Activated T-cell treated with anti-CD3 and anti-CD28 coated beads, Interleukin-2, amount 50 U/mL, for 72 hours (primary cell): ENCODE data around the gene DIS3L2. TPM values are rescaled to one million over a fixed set of nuclear protein-coding genes. Genes with fewer than 3 reads are reported as not detected.
"Not testable (repeated sequence)": the region's sequence is repeated elsewhere in the genome, so short reads cannot be mapped to it uniquely, and the experiment has no call there.

Experiments used
- ATAC-seq, 2 donors: fragments of 150-1000 bp; cut with Tn5 transposase; replicated peaks in 1 of 2; 2 replicates each; pipeline ENCODE4 v1.10.0; 2021; ENCODE audit warnings: moderate library complexity in 2 of 2, mild to moderate bottlenecking in 1 of 2
- DNase-seq, 2 donors: peaks; one replicate each; pipeline ENCODE4 v3.0.0; 2021 to 2022; ENCODE audit warnings: mixed read lengths in 1 of 2
- H3K27ac Mint-ChIP-seq: one replicate; pipeline ENCODE4 v1.8.0; 2022; ENCODE audit warnings: mild to moderate bottlenecking, moderate library complexity, mixed read lengths
- H3K27me3 Mint-ChIP-seq: one replicate; pipeline ENCODE4 v1.8.0; 2022; ENCODE audit warnings: low read depth, mixed read lengths
- H3K36me3 Mint-ChIP-seq, 2 donors: one replicate each; pipeline ENCODE4 v1.8.0; 2022; ENCODE audit warnings: mixed read lengths in 2 of 2, mild to moderate bottlenecking in 1 of 2; ENCODE audit not compliant: insufficient read depth in 2 of 2
- H3K4me1 Mint-ChIP-seq: one replicate; pipeline ENCODE4 v1.8.0; 2022; ENCODE audit warnings: low read depth, mixed read lengths
- H3K4me3 Mint-ChIP-seq, 2 donors: one replicate each; pipeline ENCODE4 v1.8.0; 2022; ENCODE audit warnings: mild to moderate bottlenecking in 2 of 2, mixed read lengths in 2 of 2, moderate library complexity in 2 of 2
- H3K9me3 Mint-ChIP-seq, 2 donors: one replicate each; pipeline ENCODE4 v1.8.0; 2022; ENCODE audit warnings: mixed read lengths in 2 of 2
- total RNA-seq, 2 donors: library from RNA; stranded (reverse); gene quantifications; one replicate each; pipeline ENCODE4 v1.2.3, GENCODE V29; 2022

The DIS3L2 gene
- total RNA-seq, 2 donors from 2014 or later = 28.8 to 38.3 TPM

DNA sequence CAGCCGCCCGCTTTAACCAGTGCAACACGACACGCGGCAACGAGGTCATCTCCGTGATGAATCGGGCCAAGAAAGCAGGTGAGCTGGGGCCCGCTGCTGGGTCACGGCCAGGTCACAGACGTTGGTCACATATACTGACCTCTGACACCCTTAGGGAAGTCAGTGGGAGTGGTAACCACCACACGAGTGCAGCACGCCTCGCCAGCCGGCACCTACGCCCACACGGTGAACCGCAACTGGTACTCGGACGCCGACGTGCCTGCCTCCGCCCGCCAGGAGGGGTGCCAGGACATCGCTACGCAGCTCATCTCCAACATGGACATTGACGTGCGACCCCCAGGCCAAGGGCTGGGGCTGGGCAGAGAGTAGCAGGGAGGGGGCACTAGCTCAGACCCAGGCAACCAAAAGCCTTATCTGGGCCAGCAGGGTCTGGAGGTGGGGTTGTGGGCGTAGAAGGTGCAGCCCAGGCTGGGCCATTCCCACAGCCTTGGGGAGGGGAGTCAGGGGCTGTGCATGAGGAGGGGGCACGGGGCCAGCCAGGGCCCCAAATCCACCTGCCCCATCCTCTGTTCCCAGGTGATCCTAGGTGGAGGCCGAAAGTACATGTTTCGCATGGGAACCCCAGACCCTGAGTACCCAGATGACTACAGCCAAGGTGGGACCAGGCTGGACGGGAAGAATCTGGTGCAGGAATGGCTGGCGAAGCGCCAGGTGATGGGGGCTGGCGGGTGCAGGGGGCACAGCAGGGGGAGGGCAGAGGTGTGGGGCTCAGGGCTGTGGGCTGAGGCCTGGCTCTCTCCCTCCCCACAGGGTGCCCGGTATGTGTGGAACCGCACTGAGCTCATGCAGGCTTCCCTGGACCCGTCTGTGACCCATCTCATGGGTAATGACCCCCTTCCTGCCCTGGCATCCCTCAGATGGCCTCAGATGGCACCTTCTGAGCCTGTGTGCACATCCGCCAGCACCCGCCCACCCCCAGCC lies 418.4 kb downstream of the DIS3L2 start:
- not testable (repeated sequence) for H3K4me1 Mint-ChIP-seq, H3K4me3 Mint-ChIP-seq, DNase-seq, ATAC-seq, H3K27me3 Mint-ChIP-seq, H3K9me3 Mint-ChIP-seq, H3K36me3 Mint-ChIP-seq, H3K27ac Mint-ChIP-seq

DNA sequence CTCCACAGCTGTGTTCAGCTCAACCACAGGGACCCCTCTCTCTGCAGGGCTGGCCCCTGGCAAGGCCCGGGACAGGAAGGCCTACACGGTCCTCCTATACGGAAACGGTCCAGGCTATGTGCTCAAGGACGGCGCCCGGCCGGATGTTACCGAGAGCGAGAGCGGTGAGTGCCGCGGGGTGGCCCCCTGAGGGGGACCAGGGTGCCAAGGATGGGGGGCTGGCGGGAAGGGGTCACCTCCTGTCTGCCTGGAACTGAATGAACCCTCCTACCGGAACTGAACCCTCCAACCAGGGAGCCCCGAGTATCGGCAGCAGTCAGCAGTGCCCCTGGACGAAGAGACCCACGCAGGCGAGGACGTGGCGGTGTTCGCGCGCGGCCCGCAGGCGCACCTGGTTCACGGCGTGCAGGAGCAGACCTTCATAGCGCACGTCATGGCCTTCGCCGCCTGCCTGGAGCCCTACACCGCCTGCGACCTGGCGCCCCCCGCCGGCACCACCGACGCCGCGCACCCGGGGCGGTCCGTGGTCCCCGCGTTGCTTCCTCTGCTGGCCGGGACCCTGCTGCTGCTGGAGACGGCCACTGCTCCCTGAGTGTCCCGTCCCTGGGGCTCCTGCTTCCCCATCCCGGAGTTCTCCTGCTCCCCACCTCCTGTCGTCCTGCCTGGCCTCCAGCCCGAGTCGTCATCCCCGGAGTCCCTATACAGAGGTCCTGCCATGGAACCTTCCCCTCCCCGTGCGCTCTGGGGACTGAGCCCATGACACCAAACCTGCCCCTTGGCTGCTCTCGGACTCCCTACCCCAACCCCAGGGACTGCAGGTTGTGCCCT lies 419.9 kb downstream of the DIS3L2 start:
- H3K36me3 Mint-ChIP-seq, H3K4me1 Mint-ChIP-seq, H3K9me3 Mint-ChIP-seq, H3K27ac Mint-ChIP-seq: not testable (repeated sequence)
- Mint-ChIP-seq H3K27me3 (peaks cover 17% of the 10 kb centered on the region), H3K4me3 (peak overlapping the region; percentile 24 to 31)
- DNase-seq (peak; percentile 28 to 40), ATAC-seq (peak; percentile 74 to 83)

DNA sequence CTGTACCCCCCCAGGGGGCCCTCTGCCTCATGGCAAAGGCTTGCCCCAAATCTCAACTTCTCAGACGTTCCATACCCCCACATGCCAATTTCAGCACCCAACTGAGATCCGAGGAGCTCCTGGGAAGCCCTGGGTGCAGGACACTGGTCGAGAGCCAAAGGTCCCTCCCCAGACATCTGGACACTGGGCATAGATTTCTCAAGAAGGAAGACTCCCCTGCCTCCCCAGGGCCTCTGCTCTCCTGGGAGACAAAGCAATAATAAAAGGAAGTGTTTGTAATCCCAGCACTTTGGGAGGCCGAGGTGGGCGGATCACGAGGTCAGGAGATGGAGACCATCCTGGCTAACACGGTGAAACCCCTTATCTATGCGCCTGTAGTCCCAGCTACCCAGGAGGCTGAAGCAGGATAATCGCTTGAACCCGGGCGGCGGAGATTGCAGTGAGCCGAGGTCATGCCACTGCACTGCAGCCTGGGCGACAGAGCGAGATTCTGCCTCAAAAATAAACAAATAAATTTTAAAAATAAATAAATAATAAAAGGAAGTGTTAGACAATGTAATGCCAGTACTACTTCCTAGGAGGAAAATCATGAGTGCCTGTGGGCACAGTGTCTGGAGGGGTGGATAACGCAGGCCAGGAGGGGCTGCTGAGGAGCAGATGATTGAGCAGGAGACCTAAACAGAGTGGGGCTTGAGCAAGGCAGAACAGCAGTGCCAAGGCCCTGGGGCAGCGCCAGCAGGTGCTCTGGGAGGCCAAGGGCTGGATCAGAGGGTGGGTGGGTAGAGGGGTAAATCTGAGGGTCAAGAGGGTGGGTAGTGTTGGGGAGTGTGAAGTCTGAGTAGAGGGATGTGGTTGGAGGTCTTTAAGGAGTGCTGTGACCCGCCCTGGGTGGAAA lies 421.1 kb downstream of the DIS3L2 start:
- peaks cover 17% of the 10 kb centered on the region for H3K27me3 Mint-ChIP-seq
- DNase-seq (no peak), ATAC-seq (no peak)
- no peaks in the 10 kb centered on the region for H3K4me1 Mint-ChIP-seq
- no peak overlapping the region for H3K4me3 Mint-ChIP-seq
- H3K36me3 Mint-ChIP-seq = no peaks in the 10 kb centered on the region
- no peaks in the 10 kb centered on the region for H3K9me3 Mint-ChIP-seq
- peak overlapping the region; percentile 19 for H3K27ac Mint-ChIP-seq

DNA sequence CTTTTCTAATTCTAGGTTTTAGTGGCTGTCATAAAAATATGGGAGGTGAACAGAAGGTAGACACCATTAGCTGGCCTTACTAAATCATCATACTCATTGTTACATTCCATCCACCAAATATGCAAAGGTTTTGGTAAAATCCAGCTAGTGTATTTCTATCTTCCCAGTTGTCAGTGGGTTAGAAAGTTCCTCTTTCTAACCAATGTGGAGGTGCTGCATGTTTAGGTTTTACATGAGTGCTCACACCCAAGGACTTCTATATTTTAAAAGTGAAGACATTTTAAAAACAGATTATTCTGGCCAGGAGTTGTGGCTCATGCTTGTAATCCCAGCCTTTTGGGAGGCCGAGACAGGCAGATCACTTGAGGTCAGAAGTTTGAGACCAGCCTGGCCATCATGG lies 423.0 kb downstream of the DIS3L2 start:
- Mint-ChIP-seq H3K27me3 (peaks cover 22% of the 10 kb centered on the region), H3K4me1 (no peaks in the 10 kb centered on the region), H3K36me3 (no peaks in the 10 kb centered on the region), H3K4me3 (no peak overlapping the region), H3K9me3 (no peaks in the 10 kb centered on the region), H3K27ac (no peak overlapping the region)
- ATAC-seq (no peak), DNase-seq (no peak)

DNA sequence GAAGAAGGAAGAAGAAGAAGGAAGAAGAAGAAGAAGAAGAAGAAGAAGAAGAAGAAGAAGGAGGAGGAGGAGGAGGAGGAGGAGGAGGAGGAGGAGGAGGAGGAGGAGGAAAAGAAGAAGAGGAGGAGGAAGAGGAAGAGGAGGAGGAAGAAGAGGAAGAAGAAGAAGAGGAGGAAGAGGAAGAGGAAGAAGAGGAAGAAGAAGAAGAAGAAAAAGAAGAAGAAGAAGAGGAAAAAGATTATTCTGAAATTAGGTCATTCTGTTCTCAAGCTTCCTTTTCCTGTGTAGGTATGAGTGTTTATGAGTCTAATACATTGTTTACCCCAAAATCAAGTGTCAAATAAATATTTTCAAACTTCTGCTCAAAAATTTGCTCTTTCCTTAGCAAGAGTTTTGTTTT lies 423.5 kb downstream of the DIS3L2 start:
- H3K9me3 Mint-ChIP-seq, ATAC-seq, H3K4me1 Mint-ChIP-seq, H3K4me3 Mint-ChIP-seq, H3K36me3 Mint-ChIP-seq, DNase-seq, H3K27ac Mint-ChIP-seq: not testable (repeated sequence)
- peaks cover 28% of the 10 kb centered on the region for H3K27me3 Mint-ChIP-seq

DNA sequence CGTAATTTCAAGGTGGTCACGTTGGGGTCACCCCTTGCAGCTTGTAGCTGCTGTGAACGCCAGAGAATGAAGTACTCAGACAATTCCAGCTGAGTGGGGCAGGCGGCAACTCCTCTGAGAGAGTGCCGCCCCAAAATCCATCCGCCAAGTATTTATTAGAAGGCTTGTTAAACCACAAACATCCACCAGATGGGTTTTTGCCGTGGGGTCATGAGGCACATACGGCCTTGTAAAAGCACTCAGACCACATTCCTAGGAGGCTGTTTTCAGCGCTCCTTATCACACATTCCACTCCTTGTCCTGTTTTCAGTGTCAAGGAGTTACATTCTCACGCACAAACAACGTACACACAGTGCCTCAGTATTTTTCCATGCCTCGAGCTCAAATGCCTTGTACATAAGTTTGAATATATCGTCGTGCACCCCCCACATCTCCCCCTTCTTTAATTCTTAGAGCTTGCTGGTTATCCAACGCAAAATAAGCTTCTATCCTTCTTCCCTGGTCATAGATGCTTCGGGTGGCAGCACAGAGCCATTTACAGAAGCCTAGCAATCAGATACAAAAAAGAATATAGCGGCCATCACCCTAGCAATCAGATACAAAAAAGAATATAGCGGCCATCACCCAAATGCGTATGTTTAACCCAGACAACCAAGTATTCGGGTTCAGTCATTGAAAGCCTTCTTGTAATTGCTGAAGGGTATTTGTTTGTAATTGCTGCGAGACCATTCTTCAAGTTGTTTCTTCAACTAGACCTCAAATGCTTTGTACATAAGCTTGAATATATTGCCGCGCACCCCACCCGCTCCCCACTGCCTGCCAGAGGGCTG lies 424.4 kb downstream of the DIS3L2 start:
- Mint-ChIP-seq H3K4me3 (no peak overlapping the region), H3K27ac (no peak overlapping the region), H3K36me3 (no peaks in the 10 kb centered on the region), H3K9me3 (no peaks in the 10 kb centered on the region), H3K27me3 (peaks cover 33% of the 10 kb centered on the region), H3K4me1 (no peaks in the 10 kb centered on the region)
- DNase-seq (no peak), ATAC-seq (no peak)

DNA sequence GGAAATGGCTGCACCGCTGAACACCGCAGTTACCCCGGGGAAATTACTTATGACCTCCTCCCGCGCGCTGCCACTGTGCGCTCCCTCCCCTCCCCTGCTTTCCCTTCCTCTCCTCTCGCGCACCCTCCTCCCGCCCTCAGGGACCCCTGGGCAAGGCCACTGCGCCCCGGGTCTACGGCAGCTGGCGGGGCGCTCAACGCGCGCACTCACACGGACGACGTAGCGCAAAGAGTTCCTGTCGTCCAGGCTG lies 424.9 kb downstream of the DIS3L2 start:
- no peak overlapping the region for H3K4me3 Mint-ChIP-seq
- H3K36me3 Mint-ChIP-seq = no peaks in the 10 kb centered on the region
- ATAC-seq (no peak), DNase-seq (no peak)
- no peaks in the 10 kb centered on the region for H3K9me3 Mint-ChIP-seq
- no peak overlapping the region for H3K27ac Mint-ChIP-seq
- no peaks in the 10 kb centered on the region for H3K4me1 Mint-ChIP-seq
- peaks cover 35% of the 10 kb centered on the region for H3K27me3 Mint-ChIP-seq

Other genes with a start within 250 kb of the DIS3L2 start
- 10 to 100 TPM; 37.8 to 45.0 TPM for gene PDE6D, start 180.4 kb upstream of the DIS3L2 start, total RNA-seq
- 10 to 100 TPM; 44.6 to 54.5 TPM for gene COPS7B, start 175.3 kb upstream of the DIS3L2 start, total RNA-seq
- gene NPPC, start 35.3 kb upstream of the DIS3L2 start, total RNA-seq = 1 to 10 TPM in 1 of 2 donors, under 1 TPM in 1; 0.58 to 1.1 TPM